Stimulated activated CD8-positive, alpha-beta memory T cell treated with anti-CD3 and anti-CD28 coated beads, Interleukin-15, amount 100 ng/mL, for 48 hours (primary cell): ENCODE measurements around the gene TMEM43.

Experiments used
- DNase-seq, 2 donors: peaks; one replicate each; pipeline ENCODE4 v3.0.0-alpha.2; 2020; ENCODE audit warnings: low read depth in 2 of 2

The TMEM43 gene

DNA sequence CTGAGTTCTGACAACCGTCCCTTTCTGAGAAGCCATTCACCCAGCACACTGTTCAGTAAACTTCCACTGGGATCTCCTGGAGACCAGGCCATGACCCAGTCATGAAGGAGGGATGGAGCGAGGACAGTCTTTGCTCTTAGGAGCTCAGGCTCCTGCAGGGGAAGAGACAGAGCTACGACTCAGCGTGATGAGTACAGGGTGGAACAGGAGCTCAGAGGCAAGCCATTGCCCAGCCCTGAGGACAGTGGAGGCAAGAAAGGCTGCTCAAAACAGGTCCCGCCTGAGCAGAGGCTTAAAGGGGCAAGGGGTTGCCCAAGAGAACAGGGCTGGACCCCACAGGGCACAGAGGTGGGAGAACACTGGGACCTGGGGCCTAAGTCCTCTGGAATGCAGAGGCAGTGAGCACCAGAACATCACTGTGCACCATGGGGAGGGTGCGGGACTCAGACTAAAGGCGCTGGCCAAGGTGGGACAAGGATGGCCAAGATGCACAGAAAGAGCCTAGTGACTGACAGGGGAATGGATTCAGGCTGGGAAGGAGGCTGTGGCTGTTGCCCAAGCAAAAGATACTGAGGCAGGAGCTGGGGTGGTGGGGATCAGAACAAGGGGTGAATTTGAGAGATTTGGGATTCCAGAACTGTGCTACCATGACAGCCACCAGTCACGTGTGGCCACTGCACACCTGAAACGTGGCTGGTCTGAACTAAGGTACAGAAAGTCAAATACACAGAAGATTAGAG, 25.8 kb downstream of the TMEM43 start:
- DNase-seq: no peak

DNA sequence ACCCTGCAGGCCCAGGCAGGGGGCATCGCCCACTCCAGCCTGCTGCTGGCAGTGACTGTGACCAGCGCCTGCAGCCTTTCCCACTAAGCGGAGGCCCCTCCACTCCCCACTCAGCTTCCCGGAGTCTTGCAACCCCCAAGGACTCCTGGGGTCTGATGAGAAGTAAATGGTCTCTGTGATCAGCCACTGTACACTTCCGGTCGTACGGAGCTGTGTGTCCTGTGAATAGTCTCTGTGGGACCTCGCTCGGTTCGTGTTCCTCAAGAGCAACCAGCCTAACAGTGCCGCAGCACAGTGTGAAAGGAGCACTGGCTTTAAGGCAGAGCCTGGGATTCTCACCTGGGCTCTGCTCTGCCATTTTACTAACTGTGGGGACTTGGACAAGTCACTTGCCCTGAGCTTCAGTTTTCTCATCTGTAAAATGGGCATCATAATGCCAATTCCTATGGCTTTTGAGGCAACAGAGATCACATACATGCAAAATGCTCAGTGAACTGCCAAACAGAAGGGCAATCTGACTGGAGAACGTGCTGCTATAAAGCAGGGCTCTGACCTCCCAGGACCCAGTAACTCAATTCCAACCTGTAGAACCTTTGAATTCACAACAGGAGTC, 26.7 kb downstream of the TMEM43 start:
- DNase-seq: no peak

DNA sequence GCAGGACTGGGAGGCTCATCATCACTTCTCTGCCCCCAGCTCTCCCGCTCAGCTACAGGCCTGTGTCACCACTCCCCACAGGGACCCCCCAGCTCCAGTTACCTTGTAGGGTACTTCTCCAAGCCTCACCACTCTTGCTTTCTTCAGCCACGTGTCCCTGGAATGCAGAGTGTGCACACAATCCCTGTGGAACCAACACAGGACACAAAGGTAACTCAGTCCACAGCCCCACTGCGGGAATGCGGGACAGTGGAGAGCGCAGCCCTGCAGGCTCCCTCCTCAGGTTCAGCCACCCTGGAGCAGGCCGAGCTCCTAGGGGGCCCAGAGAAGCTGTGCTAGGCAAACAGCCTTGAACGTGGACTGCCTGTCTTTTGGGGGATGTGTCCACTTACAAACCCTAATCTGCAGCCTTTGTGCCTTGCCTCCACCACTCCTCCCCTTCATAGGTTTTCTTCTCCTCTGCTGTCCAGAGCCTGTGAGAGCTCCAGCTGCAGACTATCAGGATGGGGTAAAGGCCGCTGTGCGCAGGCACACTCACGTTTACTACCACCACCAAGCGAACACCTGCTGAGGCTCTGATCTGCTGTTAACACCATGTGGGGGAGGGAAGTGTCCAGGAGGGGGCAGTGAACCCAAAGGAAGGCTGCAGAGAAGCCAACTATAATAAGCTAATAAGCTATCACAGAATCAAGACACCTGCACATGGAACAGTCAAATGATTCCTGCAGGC, 27.5 kb downstream of the TMEM43 start:
- DNase-seq: no peak

DNA sequence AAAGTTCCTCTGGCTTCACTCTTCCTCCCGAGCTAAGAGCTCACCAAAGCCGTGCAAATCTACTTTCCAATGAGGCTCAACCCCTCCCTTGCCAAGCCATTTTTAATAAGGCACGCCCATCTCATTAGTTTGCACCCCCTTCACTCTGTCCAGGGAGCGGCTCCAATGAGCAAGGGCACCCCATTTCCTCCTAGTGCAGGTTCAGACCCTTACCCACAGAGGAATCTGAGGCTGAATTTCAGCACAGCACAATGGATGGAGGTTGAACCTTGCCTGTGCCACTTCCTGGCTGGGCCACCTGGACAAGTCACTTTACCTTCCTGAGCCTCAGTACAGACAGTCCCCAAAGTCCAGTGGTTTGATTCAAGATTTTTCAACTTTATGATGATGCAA, 28.1 kb downstream of the TMEM43 start:
- DNase-seq: no peak

DNA sequence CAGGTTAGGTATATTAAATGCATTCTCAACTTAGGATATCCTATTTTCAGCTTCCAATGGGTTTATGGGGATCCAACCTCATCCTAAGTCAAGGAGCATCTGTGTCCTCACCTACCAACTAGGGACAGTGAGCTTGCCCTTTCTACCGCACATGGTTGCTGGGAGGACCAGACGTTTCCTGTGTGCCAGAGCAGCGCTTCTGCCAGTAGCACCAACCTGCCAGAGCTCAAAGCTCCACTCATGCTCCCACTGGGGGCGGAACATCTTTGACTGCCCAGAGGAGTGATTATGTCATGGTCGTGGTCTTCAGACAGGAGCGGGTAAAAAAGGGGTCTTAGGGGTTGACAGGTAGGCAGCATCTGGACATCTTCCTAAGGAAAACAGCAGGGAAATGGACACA, 28.8 kb downstream of the TMEM43 start:
- no peak for DNase-seq

DNA sequence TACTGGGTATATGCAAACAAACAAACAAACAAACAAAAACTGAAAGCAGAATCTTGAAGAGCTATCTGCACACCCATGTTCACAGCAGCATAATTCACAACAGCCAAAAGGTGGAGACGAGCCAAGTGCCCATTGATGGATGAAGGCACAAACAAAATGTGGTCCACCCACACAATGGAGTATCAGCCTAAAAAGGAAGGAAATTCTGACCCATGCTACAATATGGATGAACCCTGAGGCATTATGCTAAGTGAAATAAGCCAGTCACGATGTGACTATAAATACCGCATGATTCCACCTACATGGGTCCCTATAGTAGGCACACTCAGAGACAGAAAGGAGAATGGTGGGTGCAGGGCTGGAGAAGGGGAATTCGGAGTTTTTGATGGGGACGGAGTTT, 29.4 kb downstream of the TMEM43 start:
- no peak for DNase-seq

DNA sequence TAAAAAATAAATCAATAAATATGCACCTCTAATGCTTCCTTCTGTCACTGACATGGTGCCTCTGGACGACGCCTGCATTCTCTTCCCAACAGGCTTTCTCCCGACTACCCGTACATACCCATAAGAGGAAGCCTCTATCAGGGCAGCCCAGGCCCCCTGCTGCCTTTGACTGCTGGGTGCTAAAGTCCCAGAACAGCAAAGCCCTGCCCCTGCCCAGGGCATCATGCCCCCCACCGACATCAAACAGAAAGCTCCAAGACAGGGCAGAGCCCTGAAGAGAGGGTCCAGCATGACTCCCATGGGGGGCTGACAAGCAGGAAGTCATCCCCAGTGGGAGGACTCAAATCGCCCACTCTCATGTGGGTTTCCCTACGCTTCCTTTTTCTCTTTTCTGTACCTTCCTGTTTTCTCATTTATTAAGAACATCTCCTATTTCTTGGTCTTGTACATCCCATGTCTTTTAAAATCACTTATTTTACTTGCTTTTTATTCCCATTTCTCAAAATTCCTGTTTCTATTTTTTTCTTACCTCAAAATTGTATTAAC, 30.1 kb downstream of the TMEM43 start:
- no peak for DNase-seq

DNA sequence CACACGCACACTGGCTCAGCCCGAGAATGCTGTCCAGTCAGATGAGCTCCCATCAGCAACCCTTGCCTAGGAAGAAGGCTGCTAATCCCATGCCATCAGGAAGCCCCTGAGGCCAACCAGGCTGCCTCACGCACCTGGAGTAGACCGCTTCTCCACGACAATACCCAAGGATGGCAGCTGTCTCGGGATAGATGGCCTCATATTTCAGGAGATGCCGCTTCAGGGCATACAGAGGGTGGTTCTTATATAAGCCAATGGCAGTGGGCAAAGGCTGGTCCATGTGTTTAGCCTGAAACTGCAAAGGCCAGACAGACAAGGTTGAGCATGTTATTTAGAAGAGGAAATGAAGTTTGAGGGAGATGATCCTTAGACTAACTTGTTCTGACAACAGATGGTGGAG, 31.3 kb downstream of the TMEM43 start:
- no peak for DNase-seq

DNA sequence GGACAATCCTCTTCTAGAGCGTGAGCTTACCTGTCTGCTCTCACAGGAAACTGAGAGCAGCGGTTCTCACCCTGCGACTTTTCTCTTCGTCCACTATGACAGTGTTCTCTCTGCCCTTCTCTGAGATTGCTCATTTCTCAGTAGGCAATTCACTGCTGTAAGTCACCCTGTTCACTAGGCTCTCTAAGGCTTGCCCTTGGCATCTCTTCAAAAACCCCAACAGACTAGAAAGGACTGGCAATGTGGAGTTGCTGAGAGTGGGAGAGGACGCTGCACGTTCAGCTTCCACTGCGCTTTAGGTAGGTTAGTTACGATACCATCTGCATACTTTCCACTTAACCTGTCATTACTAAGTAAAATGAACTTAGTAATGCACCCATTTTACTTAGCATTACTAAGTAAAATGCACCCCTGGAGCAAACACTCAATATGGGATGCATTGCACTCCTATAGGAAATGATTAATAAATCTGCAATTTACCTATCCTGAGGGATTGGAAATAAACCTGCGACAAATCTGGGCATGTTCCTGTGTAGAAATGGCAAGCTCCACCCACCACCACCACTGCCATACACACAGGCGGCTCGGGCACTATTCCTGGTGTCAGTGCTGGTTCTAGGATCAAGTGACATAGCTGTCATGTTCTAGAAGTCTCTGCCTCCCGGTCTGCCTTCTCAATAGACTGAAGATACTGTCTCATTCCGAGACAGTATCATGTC, 32.1 kb downstream of the TMEM43 start:
- DNase-seq: no peak

DNA sequence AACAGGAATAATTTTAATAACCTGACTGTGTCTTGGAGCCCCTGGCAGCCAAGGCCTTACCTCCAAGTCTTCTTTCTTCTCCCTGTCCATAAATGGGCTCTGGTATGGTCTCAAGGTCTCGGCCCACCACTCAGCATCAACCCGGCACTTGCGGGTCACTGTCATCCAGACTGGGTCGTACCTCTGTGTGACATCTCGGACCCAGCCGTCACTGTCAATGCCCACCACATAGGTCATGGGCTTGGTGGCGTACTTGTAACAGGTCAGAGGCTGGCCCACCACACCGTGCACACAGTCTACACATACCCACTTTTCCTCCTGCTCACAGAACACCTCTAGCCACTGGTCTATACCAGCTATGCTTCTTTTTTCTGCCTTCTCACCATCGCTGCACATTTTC, 33.1 kb downstream of the TMEM43 start:
- DNase-seq: no peak

DNA sequence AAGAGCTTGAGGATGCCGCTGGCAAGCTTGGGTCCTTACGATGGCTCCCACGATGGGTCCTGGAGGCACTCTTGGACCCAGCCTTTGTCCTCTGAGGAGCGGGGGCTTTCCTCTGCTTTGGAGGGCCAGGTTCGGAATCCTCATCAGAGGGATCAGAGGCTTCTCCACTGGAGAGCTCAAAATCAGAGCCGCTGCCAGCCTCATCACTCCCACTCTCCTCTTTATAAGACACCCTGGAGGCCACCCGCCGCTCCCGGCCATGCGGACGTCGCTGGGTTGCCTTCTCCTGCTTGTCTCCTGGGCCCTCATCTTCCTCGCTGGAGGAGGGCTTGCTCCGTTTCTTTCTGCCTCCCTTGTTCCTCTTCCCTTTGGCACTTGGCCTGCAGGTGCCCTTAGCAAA, 33.5 kb downstream of the TMEM43 start:
- no peak for DNase-seq

DNA sequence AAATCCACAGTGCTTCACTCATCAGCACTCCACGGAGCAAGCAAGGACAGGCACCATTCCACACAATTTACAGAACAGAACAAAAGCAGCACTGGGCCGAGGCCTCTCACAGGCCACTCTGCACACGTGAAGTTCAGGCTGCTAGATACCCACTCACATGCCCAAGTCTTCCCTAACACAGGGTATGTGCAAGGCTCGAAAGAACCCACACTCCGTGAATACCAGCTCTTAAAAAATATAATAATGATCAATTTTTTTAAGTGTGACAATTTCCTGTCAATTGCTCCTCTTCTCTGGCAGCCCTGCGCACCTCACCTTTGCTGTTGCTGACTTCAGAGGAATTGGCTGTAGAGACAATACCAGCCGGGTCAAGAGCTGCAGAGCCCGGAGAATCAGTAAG, 34.6 kb downstream of the TMEM43 start:
- no peak for DNase-seq

DNA sequence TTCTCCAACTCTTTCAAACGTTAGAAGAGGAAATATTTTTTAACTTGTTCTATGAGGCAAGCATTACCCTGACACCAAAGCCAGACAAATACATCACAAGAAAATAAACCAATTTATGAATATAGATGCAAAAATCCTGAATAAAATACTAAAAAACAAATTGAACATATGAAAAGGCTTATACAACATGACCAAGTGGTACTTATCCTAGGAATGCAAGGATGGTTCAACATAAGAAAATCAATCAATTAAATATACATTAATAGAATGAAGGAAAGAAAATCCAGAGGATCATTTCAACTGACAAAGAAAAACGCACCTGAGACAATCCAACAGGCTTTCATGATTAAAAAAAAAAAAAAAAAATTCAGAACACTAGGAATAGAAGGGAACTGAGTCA, 36.4 kb downstream of the TMEM43 start:
- no peak for DNase-seq

DNA sequence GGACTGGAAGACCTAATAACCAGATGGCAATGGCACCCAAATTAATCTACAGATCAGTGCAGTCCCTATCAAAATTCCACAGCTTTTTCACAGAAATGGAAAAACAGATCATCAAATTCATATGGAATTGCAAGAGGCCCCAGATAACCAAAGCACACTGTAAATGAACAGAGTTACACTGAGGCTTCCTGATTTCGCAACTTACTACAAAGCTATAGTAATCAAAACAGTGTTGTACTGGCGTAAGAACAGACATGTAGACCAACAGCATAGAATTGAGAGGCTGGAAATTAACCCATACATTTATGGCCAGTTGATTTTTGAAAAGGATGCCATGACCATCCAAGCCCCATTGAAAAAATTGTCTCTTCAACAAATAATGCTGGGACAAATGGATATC, 37.3 kb downstream of the TMEM43 start:
- no peak for DNase-seq

DNA sequence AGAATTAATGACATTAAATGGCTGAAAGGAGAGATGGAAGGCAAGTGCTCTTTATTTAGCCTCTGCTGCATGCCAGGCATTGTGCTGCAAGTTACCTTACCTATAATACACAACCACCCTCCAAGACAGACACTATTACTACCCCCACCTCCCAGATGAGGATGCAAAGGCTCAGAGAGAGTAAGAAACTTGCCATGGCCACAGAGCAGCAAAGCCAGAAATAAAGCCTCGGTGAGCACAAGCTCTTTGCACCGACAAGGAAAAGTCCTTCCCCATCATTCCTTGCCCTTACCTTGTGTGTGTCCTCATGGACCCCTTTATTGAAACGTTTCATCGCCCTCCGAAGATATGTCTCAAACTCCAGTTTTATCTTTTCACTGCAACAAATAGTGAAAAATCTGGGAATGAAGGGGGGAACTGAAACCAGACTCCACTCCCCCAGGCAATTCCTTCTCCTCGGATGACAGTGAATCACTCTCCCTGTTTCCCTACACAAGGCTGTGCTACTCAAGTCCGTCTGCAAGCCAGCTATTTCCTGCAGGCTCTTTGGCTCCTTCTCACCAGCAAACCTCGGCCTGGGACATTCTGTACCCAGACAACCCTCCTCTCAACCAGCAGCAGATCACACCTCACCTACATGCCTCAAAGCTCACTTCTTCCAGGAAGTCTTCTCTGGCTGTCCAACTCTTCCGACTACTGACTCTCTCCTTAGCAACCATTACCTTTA, 42.2 kb downstream of the TMEM43 start:
- no peak for DNase-seq

DNA sequence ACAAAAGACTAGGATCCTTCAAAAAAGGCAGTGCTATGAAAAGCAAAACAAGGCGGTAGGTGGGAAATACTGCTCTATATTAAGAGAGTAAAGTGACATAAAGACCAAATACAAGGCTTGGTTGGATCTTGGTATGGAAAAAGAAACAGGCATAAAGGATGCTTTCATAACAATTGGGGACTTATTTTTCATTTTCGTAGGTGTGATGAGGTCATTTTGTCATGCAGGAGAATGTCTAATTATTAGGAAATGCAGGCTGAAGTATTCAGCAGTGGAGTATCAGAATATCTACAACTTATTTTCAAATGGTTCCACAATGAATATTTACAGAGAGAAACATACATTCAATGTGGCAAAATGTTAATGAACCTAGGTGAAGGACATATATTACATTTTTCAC, 44.6 kb downstream of the TMEM43 start:
- DNase-seq: no peak

DNA sequence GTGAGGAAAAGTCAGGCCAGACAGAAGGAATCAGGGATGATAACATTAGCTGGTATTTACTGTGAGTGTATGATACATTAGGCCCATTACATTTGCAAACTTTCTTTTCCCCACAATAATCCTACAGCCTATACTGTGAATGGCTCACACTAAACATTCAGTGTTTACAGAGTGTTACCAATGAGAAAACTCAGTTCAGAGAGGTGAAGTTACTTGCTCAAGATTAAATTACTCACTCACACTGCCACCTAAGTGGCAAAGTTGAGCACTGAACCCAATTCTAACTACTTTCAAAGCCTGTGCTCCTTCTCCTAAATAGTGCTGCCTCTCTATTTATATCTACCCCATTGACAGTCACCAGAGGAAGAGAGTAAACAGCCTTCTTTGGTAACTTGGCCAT, 45.0 kb downstream of the TMEM43 start:
- DNase-seq: no peak

DNA sequence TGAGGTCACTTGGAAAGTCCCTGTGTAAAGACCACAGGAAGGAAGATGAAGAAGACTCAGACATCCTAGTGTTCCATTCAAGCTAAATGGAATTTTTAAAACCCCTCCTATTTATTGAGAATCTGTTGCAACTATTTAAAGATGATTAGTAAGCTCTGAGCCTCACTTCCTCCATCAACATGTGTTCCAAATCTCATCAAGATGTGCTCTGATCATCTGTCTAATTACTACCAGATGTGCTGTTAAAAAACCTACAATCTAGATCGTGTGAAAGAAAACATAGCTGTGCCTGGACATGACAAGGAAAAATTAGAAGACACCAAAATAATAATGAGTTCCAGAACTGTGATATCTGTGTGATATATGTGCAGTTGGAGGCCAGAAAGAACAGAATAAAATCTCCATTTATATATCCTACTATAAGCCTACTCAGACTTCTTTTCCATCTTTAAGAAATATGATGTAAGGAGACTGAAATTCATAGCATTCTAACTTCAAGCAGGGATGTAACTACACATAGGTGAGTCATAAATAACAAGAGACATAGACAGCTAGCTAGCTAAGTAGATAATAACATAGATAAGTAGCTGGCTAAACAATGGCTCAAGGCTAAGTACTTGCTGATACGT, 45.8 kb downstream of the TMEM43 start:
- DNase-seq: no peak

DNA sequence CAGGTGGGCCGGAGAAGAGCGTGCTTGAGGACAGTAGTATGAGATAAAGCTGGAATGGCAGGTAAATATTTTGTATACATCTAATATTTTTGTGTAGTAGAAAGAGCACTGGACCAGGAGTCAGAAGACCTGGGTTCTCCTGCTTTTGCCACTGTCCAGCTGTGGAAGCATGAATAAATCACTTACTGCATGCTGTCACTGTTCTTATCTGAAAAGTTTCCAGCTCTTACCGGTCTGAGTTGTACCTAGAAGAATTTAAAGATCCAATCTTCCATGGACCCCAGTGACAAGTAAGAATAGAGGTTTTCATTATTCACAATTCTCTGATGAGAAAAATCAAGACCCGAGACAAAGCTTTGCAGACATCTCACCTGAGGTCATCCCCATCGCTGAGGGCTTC, 47.6 kb downstream of the TMEM43 start:
- DNase-seq: no peak

DNA sequence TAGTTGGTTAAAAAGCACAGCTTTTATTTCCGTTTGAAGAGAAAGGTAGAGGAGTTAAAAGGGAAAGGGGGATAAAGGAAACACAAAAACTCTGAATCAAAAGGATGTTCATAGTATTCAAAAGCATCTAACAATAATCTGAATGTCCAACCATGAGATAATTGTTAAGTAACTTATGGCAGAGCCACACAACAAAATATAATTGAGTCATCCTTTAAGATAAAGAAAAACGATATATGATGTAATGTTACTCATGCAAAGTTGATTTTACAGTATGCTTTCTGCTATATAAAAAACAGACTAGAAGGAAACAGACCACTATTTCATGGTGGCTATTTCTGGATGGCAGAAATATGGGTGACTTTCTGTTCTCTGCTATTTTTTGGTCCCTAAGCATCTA, 49.6 kb downstream of the TMEM43 start:
- no peak for DNase-seq

DNA sequence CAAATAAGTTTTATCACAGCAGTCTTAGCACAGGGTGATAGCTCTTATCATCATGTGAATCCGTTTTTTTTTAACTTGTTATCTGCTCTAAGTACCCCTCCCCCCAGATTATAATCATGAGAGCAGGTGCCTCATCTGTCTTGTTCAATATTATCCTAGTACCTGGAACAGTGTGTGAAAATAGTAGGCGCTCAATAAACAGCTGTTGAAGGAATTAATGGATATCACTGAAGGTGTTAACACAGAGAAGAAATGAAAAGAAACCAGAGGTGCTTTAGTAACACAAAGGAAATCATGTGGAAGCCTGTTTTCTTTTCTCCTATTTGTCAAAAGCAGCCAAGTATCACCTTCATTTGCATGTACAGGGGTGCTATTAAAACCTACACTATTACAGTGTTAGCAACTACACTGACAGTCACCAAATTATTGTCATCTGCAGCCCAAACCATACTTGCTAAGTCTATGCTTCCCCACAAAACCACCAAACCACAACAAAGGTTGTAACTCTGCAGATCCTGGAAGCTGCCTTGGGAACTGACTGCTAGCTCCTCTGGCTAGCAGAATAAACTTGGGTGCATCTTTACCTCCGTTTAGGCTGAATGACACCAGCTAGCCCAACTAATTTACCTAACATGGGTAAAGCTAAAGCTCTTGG, 50.7 kb downstream of the TMEM43 start:
- peak; percentile 19 to 21 for DNase-seq
